ENCODE measurements around the gene PLXNA4. TPM values are rescaled to one million over a fixed set of nuclear protein-coding genes. Genes with fewer than 3 reads are reported as not detected.

The PLXNA4 gene
- total and polyA plus RNA-seq, 12 donors, result 0.83 to 17.0 (median 11.5) TPM

GRCh38 chr7:132486274-132486610 is 90.0 kb downstream of the PLXNA4 start:
- intact Hi-C loops (cut with DNase I), result no loop called here
- DNase-seq, result peak; percentile 51 to 70
- H3K4me3 ChIP-seq, result no peak overlapping the region
- H3K27ac ChIP-seq, result peak overlapping the region in 2 of 10 donors; percentile 16 to 20
- 14 to 36% methylated on average over 6 of the region's 6 CpGs for WGBS, 2 donors
- no peaks in the 10 kb centered on the region for H3K9me3 ChIP-seq
- H3K36me3 ChIP-seq, result no peaks in the 10 kb centered on the region
- H3K27me3 ChIP-seq, result no peaks in the 10 kb centered on the region
- TF ChIP-seq CTCF (IDR thresholded peaks at IDR 0.05), result no peak
- H3K4me1 ChIP-seq, result peaks cover 0 to 44% (median 21%) of the 10 kb centered on the region in 9 donors
- ATAC-seq, result peak; percentile 48 to 82 (median 72)

GRCh38 chr7:132485600-132486273 is 90.5 kb downstream of the PLXNA4 start:
- no peaks in the 10 kb centered on the region for H3K36me3 ChIP-seq
- DNase-seq, result peak in 1 of 2 donors; percentile 61
- no peaks in the 10 kb centered on the region for H3K27me3 ChIP-seq
- no peaks in the 10 kb centered on the region for H3K9me3 ChIP-seq
- no peak overlapping the region for H3K4me3 ChIP-seq
- intact Hi-C loops (cut with DNase I), result no loop called here
- WGBS, 2 donors, result 67 to 72% methylated on average over 9 of the region's 9 CpGs
- no peak for TF ChIP-seq CTCF (IDR thresholded peaks at IDR 0.05)
- ATAC-seq, result peak in 1 of 8 donors; percentile 41
- peak overlapping the region in 1 of 10 donors; percentile 16 for H3K27ac ChIP-seq
- H3K4me1 ChIP-seq, result peaks cover 0 to 45% (median 22%) of the 10 kb centered on the region in 9 donors

- H3K9me3 ChIP-seq, result no peaks in the 10 kb centered on the region
- H3K27me3 ChIP-seq, result no peaks in the 10 kb centered on the region
- 93 to 94% methylated on average over 6 of the region's 6 CpGs for whole genome bisulfite sequencing, 2 donors
- no peak overlapping the region for H3K27ac ChIP-seq
- intact Hi-C loops (cut with DNase I), result no loop called here
- H3K4me1 ChIP-seq, result peaks cover 0 to 51% (median 28%) of the 10 kb centered on the region in 9 donors
- ATAC-seq (no peak), DNase-seq (no peak)
- H3K36me3 ChIP-seq, result no peaks in the 10 kb centered on the region
- no peak overlapping the region for H3K4me3 ChIP-seq
- no peak for TF ChIP-seq CTCF (IDR thresholded peaks at IDR 0.05)
Observed at GRCh38 chr7:132485136-132485535, 91.1 kb downstream of the PLXNA4 start.

- no peak overlapping the region for H3K4me3 ChIP-seq
- intact Hi-C loops (cut with DNase I), result no loop called here
- no peak for TF ChIP-seq CTCF (IDR thresholded peaks at IDR 0.05)
Observed at GRCh38 chr7:132482866-132483265, 93.4 kb downstream of the PLXNA4 start.

More at GRCh38 chr7:132482866-132483265, 93.4 kb downstream of the PLXNA4 start:
- Histone ChIP-seq H3K36me3 (no peaks in the 10 kb centered on the region), H3K27ac (no peak overlapping the region), H3K27me3 (no peaks in the 10 kb centered on the region), H3K4me1 (peaks cover 0 to 37% (median 20%) of the 10 kb centered on the region in 9 donors), H3K9me3 (no peaks in the 10 kb centered on the region)
- WGBS, 2 donors, result 93 to 96% methylated on average over 8 of the region's 8 CpGs
- ATAC-seq, result no peak
- DNase-seq, result no peak

Data from heart right ventricle (tissue), 16 donors.